ENCODE results near the gene CATSPERE.
"Not testable (repeated sequence)": the region's sequence is repeated elsewhere in the genome, so short reads cannot be mapped to it uniquely, and the experiment has no call there.

DNA sequence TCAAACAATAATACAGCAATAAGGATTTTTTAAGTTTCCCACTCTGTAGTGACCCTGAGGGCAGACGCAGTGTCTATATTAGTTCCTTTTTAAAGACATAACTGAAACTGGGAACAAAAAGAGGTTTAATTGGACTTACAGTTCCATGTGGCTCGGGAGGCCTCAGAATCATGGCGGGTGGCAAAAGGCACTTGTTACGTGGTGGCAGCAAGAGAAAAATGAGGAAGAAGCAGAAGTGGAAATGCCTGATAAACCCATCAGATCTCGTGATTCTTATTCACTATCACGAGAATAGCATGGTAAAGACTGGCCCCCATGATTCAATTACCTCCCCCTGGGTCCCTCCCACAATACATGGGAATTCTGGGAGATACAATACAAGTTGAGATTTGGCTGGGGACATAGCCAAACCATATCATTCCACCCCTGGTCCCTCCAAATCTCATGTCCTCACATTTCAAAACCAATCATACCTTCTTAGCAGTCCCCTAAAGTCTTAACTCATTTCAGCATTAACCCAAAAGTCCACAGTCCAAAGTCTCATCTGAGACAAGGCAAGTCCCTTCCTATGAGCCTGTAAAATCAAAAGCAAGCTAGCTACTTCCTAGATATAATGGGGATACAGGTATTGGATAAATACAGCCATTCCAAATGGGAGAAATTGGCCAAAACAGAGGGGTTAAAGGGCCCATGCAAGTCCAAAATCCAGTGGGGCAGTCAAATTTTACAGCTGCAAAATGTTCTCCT is 205.8 kb downstream of the CATSPERE start:
- TF ChIP-seq, protein P1, sequence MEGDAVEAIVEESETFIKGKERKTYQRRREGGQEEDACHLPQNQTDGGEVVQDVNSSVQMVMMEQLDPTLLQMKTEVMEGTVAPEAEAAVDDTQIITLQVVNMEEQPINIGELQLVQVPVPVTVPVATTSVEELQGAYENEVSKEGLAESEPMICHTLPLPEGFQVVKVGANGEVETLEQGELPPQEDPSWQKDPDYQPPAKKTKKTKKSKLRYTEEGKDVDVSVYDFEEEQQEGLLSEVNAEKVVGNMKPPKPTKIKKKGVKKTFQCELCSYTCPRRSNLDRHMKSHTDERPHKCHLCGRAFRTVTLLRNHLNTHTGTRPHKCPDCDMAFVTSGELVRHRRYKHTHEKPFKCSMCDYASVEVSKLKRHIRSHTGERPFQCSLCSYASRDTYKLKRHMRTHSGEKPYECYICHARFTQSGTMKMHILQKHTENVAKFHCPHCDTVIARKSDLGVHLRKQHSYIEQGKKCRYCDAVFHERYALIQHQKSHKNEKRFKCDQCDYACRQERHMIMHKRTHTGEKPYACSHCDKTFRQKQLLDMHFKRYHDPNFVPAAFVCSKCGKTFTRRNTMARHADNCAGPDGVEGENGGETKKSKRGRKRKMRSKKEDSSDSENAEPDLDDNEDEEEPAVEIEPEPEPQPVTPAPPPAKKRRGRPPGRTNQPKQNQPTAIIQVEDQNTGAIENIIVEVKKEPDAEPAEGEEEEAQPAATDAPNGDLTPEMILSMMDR (IDR thresholded peaks at IDR 0.05) = not testable (repeated sequence)
- TF ChIP-seq POLR2AphosphoS5, EP300, POLR2A (IDR thresholded peaks at IDR 0.05): not testable (repeated sequence)
